Mesothelial cell of epicardium (in vitro differentiated cells): ENCODE measurements around the gene NBPF4. TPM values are rescaled to one million over a fixed set of nuclear protein-coding genes. Genes with fewer than 3 reads are reported as not detected.
"Not testable (repeated sequence)": the region's sequence is repeated elsewhere in the genome, so short reads cannot be mapped to it uniquely, and the experiment has no call there.

Source experiments
- DNase-seq, 2 experiments: peaks; one replicate each; pipeline ENCODE4 v3.0.0; 2021; ENCODE audit warnings: low spot score in 2 of 2; ENCODE audit not compliant: unreplicated experiment in 2 of 2
- H3K27ac Mint-ChIP-seq: 2 replicates; pipeline ENCODE4 v1.8.0; 2021; ENCODE audit warnings: mixed read lengths
- H3K27me3 Mint-ChIP-seq: 2 replicates; pipeline ENCODE4 v1.8.0; 2021; ENCODE audit warnings: low read depth, mixed read lengths
- H3K36me3 Mint-ChIP-seq: 2 replicates; pipeline ENCODE4 v1.8.0; 2021; ENCODE audit warnings: mixed read lengths
- H3K4me1 Mint-ChIP-seq: 2 replicates; pipeline ENCODE4 v1.8.0; 2021; ENCODE audit warnings: mixed read lengths
- H3K4me3 Mint-ChIP-seq: 2 replicates; pipeline ENCODE4 v1.8.0; 2021; ENCODE audit warnings: mild to moderate bottlenecking, moderate library complexity, mixed read lengths
- H3K9me3 Mint-ChIP-seq: 2 replicates; pipeline ENCODE4 v1.8.0; 2021; ENCODE audit warnings: mixed read lengths
- total RNA-seq: library from RNA; stranded (reverse); gene quantifications from 3 replicates; pipeline ENCODE4 v1.2.1, GENCODE V29; 2021

NBPF4 gene, protein sequence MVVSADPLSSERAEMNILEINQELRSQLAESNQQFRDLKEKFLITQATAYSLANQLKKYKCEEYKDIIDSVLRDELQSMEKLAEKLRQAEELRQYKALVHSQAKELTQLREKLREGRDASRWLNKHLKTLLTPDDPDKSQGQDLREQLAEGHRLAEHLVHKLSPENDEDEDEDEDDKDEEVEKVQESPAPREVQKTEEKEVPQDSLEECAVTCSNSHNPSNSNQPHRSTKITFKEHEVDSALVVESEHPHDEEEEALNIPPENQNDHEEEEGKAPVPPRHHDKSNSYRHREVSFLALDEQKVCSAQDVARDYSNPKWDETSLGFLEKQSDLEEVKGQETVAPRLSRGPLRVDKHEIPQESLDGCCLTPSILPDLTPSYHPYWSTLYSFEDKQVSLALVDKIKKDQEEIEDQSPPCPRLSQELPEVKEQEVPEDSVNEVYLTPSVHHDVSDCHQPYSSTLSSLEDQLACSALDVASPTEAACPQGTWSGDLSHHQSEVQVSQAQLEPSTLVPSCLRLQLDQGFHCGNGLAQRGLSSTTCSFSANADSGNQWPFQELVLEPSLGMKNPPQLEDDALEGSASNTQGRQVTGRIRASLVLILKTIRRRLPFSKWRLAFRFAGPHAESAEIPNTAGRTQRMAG
- not detected in 3 replicates for total RNA-seq

- not testable (repeated sequence) for H3K36me3 Mint-ChIP-seq, DNase-seq, H3K27ac Mint-ChIP-seq, H3K4me1 Mint-ChIP-seq, H3K27me3 Mint-ChIP-seq, H3K4me3 Mint-ChIP-seq, H3K9me3 Mint-ChIP-seq
These were observed at the start of gene NBPF4 for GRCh38 chr1:108243976-108244375. Gene NBPF4, minus strand, starts transcription at chr1:108244076. Its CDS starts 315 bp downstream, at chr1:108243761.

DNA sequence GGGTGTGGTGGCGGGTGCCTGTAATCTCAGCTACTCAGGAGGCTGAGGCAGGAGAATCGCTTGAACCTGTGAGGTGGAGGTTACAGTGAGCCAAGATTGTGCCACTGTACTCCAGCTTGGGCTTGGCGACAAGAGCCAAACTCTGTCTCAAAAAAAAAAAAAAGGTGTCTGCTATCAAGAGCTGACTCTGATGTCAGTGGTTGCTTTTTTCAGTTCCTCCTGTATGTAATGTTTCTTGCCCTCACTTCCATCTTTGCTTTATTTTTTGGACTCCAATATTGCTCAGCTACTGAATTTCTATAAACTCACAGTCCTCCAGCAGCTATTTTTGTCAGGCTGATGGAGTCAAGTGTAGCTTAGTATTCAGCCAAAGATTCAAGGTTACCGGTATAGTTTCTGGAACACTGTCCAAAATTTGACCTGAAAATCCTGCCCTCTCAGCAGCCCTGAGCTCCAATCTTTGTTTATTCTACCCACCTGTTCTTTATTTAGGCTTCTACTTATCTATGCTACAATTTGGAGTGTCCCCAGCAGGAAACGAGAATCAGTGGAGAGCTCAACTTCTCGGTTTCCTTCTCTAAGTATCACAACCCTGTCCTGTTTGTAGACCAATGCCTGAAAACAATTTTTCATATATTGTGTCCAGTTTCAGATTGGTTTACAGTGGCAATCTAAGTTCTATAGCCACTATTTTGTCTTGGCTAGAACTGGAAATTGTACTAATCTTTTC, 38.8 kb upstream of the NBPF4 start:
- not testable (repeated sequence) for H3K9me3 Mint-ChIP-seq, H3K4me3 Mint-ChIP-seq, H3K4me1 Mint-ChIP-seq, H3K27me3 Mint-ChIP-seq, DNase-seq, H3K36me3 Mint-ChIP-seq, H3K27ac Mint-ChIP-seq

- H3K27ac Mint-ChIP-seq, H3K27me3 Mint-ChIP-seq, H3K4me1 Mint-ChIP-seq, DNase-seq, H3K36me3 Mint-ChIP-seq, H3K9me3 Mint-ChIP-seq, H3K4me3 Mint-ChIP-seq: not testable (repeated sequence)
These were observed 28.8 kb upstream of the NBPF4 start for GRCh38 chr1:108272485-108273327.

GRCh38 chr1:108267097-108267496, 23.2 kb upstream of the NBPF4 start:
- not testable (repeated sequence) for H3K27me3 Mint-ChIP-seq, H3K36me3 Mint-ChIP-seq, H3K4me1 Mint-ChIP-seq, H3K4me3 Mint-ChIP-seq, H3K27ac Mint-ChIP-seq, DNase-seq, H3K9me3 Mint-ChIP-seq

DNA sequence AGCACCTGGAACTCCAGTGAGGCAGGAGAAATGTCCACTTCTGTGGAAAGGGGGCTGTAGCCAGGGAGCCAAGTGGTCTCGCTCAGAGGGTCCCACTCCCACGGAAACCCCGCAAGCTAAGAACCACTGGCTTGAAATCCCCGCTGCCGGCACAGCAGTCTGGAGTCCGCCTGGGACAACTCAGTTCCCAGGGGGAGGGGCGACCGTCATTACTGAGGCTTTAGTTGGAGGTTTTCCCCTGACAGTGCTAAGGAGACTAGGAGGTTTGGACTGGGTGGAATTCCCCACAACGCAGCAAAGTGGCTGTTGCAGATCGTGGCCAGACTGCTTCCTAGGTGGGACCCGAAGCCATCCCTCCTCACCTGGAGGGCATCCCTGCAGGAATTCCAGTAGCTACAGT, 18.1 kb upstream of the NBPF4 start:
- H3K27ac Mint-ChIP-seq, H3K9me3 Mint-ChIP-seq, H3K4me3 Mint-ChIP-seq, H3K4me1 Mint-ChIP-seq, DNase-seq, H3K36me3 Mint-ChIP-seq, H3K27me3 Mint-ChIP-seq: not testable (repeated sequence)

DNA sequence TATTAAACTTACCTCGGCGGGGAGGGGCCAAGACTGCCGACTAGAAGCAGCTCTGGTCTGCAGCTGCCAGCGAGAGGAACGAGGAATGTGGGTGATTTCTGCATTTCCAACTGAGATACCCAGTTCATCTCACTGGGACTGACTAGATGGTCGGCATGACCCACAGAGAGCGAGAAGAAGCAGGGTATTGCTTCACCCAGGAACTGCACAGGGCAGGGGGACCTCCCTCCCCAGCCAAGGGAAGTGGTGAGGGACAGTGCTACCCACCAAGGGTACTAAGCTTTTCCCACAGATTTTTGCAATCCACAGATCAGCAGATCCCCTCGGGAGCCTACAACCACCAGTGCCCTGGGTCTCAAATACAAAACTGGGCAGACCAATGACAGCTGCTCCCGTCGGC, 17.6 kb upstream of the NBPF4 start:
- not testable (repeated sequence) for H3K9me3 Mint-ChIP-seq, H3K4me1 Mint-ChIP-seq, H3K27me3 Mint-ChIP-seq, DNase-seq, H3K36me3 Mint-ChIP-seq, H3K27ac Mint-ChIP-seq, H3K4me3 Mint-ChIP-seq

DNA sequence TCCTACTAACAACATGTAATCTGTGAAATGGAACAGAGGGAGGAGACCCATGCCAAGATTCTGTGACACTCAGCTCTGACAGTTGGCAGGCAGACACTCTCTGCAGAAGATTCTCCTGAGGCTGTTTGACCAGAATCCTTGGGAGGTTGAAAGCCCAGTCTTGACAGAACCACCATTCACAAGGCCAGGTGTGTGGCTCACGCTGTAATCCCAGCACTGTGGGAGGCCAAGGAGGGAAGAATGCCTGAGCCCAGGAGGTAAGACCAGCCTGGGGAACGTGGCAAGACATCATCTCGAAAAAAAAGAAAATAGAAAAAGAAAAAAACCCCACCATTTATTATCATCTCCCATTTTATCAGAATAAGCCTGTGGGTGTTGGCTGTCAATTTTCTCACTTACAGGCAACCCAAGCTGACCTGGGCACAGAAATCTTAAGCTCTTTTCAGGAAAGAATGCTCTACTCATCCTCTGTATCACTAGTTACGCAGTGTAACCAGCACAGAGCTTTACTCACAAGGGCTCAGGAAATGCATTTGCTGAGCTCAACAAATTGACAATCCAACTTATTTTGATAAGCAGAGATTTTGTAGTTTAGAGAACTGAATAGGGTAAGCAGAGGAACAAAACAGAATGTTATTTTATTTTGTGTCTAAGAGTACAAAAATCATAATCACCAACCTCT, 16.8 kb upstream of the NBPF4 start:
- H3K27me3 Mint-ChIP-seq, DNase-seq, H3K4me1 Mint-ChIP-seq, H3K9me3 Mint-ChIP-seq, H3K27ac Mint-ChIP-seq, H3K4me3 Mint-ChIP-seq, H3K36me3 Mint-ChIP-seq: not testable (repeated sequence)

- H3K4me3 Mint-ChIP-seq, H3K27me3 Mint-ChIP-seq, H3K4me1 Mint-ChIP-seq, H3K9me3 Mint-ChIP-seq, H3K36me3 Mint-ChIP-seq, H3K27ac Mint-ChIP-seq, DNase-seq: not testable (repeated sequence)
These were observed 11.6 kb upstream of the NBPF4 start for GRCh38 chr1:108255426-108255825.

DNA sequence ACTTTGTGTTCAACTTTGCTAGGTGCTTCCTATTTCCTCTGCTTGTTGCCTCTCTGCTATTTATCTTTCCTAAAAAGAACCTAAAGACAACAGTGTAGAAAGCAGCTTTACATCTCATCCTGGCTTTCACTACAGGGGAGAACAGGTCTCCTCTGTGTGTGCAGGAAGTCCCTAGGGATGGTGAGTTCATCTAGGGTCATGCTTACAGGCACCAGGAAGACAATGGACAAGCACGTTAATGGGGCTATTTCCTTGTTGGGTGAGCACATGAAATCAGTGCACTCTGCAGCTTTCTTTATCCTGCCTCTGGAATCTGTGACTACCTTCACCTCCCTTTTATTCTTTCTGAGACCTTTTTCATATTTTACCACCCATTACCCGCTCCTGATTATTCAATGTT, 4.5 kb downstream of the NBPF4 start:
- H3K27ac Mint-ChIP-seq, H3K36me3 Mint-ChIP-seq, H3K9me3 Mint-ChIP-seq, H3K4me3 Mint-ChIP-seq, DNase-seq, H3K4me1 Mint-ChIP-seq, H3K27me3 Mint-ChIP-seq: not testable (repeated sequence)

DNA sequence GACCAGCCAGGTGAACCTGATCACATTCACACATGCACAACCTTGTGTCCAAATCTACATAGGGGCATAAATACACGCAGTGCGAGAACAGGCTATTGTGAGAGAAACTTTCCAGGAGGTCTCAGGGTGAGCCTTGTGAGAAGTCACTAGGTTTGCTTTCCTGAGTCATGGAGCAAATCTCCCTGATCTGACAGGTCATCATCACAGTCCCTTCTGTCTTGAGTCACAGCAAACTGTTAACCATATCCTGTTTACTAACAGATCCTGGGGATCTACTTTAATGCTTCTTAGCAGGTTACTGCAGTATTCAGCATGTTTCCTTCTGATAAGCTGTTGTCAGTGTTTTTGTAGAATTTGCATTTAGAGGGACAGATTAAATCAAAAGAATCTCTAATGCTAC, 8.6 kb downstream of the NBPF4 start:
- H3K4me3 Mint-ChIP-seq, H3K27me3 Mint-ChIP-seq, H3K27ac Mint-ChIP-seq, H3K36me3 Mint-ChIP-seq, DNase-seq, H3K9me3 Mint-ChIP-seq, H3K4me1 Mint-ChIP-seq: not testable (repeated sequence)

- H3K36me3 Mint-ChIP-seq, H3K27me3 Mint-ChIP-seq, H3K4me1 Mint-ChIP-seq, H3K9me3 Mint-ChIP-seq, H3K27ac Mint-ChIP-seq, DNase-seq, H3K4me3 Mint-ChIP-seq: not testable (repeated sequence)
These were observed 11.7 kb downstream of the NBPF4 start for GRCh38 chr1:108232183-108232582.

- H3K36me3 Mint-ChIP-seq, H3K27me3 Mint-ChIP-seq, H3K4me3 Mint-ChIP-seq, H3K4me1 Mint-ChIP-seq, H3K9me3 Mint-ChIP-seq, H3K27ac Mint-ChIP-seq, DNase-seq: not testable (repeated sequence)
These were observed 13.9 kb downstream of the NBPF4 start for GRCh38 chr1:108229976-108230375.

DNA sequence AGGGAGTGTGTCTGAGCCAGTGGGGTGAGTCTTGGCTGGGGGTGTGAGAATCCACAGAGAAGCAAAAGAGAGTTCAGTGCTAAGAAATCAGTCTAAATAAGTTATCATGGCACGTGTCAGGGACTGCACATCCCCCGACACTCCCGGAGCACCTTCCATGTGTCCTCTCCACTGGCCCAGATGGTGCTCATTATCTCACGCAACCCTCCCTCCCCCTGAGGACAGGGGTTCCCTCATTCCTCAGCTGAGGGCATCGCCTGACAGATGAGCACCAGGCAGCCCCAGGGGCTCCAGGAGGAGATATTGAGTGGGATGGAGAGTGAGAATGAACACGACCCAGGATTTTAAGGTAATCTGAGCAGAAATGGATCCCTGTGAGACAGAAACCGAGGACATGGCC, 16.1 kb downstream of the NBPF4 start:
- not testable (repeated sequence) for H3K4me1 Mint-ChIP-seq, H3K27ac Mint-ChIP-seq, H3K27me3 Mint-ChIP-seq, H3K9me3 Mint-ChIP-seq, H3K4me3 Mint-ChIP-seq, DNase-seq, H3K36me3 Mint-ChIP-seq
